HFFc6 (cell line): ENCODE results near the gene BARX1. TPM values are rescaled to one million over a fixed set of nuclear protein-coding genes. Genes with fewer than 3 reads are reported as not detected.

Experiments used
- DNase-seq: peaks from one replicate; pipeline ENCODE4 v3.0.0-alpha.2; 2018
- H3K27ac Mint-ChIP-seq: 2 replicates; pipeline ENCODE4 v1.8.0; 2020; ENCODE audit warnings: mild to moderate bottlenecking, mixed read lengths
- H3K27me3 Mint-ChIP-seq: 2 replicates; pipeline ENCODE4 v1.8.0; 2021; ENCODE audit warnings: mild to moderate bottlenecking, moderate library complexity, mixed read lengths; ENCODE audit not compliant: insufficient read depth
- H3K36me3 Mint-ChIP-seq: 2 replicates; pipeline ENCODE4 v1.8.0; 2021; ENCODE audit warnings: low read depth, mixed read lengths
- H3K4me1 Mint-ChIP-seq: 2 replicates; pipeline ENCODE4 v1.8.0; 2020; ENCODE audit warnings: low read depth, mixed read lengths
- H3K4me3 Mint-ChIP-seq: 2 replicates; pipeline ENCODE4 v1.8.0; 2020; ENCODE audit warnings: mild to moderate bottlenecking, moderate library complexity, mixed read lengths
- H3K9me3 Mint-ChIP-seq: 2 replicates; pipeline ENCODE4 v1.8.0; 2020; ENCODE audit warnings: mild to moderate bottlenecking, mixed read lengths
- CTCF ChIP-seq: fragments of 200-600 bp; sonication (generic); IDR thresholded peaks from 2 replicates; pipeline ENCODE4 v1.5.0; 2021; ENCODE audit warnings: antibody characterized with exemption, mild to moderate bottlenecking
- total RNA-seq, 6 experiments: library from RNA; stranded (reverse); fragmentation: NEBNext Ultra II Directional; extraction: Animal tissue kit (Norgen Biotek cat#: 25700); gene quantifications; 2 replicates in 1 of 6; 3 replicates in 5 of 6; pipeline ENCODE4 v1.2.3, GENCODE V29; 2021

Gene BARX1
- total RNA-seq, 6 experiments from 2014 or later, result not detected

DNA sequence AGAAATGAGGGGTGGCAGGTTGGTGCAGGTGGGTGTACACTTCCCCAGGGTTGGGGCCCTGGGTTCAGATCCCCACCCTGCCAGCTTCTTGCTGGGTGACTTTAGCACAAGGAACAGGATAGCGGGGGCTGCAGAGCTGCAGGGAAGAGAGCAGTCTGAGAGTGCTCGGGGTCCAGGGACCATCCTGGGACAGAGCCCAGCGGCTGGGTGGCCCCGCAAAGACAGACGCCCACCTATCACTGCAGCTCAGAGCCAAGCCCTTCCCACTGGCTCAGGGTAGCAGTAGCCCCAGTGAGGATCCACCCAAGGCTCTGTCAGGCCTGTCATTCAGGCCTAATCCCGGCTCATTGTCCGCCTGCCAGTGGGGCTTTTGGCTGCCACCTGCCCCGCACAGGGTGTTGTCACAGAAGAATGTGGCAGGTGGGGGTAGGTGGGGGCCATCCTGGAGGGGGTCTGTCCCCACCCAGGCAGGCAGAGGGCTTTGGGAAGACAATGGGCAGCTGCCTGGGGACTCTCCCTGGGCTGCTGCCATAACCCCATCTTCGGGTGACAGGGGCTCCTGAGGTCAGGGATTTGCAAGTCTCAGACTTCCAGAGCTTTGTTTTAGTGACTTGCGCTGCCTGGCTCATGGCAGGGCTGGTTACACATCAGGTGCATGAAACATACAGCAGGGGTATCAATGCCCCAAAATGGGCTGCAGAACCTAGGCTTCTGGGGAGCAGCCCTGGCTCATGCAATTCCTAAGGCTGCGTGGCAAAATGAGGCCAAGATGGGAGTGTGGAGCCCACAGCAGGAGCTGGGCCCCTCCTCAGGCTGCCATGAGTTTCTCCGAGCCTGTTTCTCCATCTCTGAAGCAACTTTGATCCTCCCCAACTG lies 52.1 kb downstream of the BARX1 start:
- no peak for DNase-seq
- no peaks in the 10 kb centered on the region for H3K4me1 Mint-ChIP-seq
- H3K4me3 Mint-ChIP-seq, result no peak overlapping the region

DNA sequence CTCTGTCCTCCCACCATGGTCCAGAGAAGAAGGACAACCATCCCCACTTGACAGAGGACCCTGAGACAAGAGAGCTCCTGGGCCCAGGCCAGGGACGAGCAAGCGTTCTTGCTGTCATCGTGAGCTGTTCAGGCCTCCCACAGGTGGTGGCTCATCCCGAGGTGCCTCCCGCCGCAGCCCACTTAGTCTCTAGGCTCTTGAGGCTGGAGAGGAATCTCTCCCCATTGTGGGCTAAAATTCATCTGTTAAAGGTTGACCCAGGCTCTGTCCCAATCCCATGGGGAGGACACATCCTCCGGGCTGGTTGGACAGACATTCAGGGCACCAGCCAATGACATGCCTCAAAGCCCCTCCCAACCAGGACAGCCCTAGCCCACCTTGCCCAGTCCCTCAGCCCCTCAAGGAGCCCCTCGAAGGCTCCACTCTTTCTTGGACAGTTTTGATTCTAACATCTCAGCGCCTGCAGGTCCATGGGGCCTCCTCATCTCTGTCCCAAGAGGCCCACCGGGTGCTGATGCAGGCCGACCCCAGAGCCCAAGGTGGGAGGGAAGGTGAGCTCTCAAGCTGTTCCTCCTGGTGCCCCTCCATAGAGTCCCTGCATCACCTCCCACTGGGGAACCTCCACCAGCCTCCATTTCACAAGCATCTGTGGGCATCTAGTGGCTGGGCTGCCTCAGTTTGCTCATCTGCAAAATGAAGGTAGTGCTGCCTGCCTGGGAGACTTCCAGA lies 52.9 kb downstream of the BARX1 start:
- Mint-ChIP-seq H3K27me3 (peaks cover 9% of the 10 kb centered on the region), H3K27ac (no peak overlapping the region), H3K4me1 (no peaks in the 10 kb centered on the region), H3K36me3 (peaks cover 4% of the 10 kb centered on the region; the same call in 1 of the 2 replicates), H3K9me3 (peaks cover 14% of the 10 kb centered on the region), H3K4me3 (no peak overlapping the region)
- no peak for TF ChIP-seq CTCF
- DNase-seq, result no peak

More for the DNA sequence above, 52.1 kb downstream of the BARX1 start:
- TF ChIP-seq CTCF, result no peak
- Mint-ChIP-seq H3K36me3 (peaks cover 4% of the 10 kb centered on the region; the same call in 1 of the 2 replicates), H3K27ac (no peak overlapping the region), H3K27me3 (peaks cover 9% of the 10 kb centered on the region), H3K9me3 (peaks cover 14% of the 10 kb centered on the region)

Other genes starting within 250 kb of the BARX1 start
- 1 to 10 TPM; 2.3 to 3.1 (median 2.9) TPM for gene PTPDC1, start 129.1 kb upstream of the BARX1 start, total RNA-seq